ENCODE data around the gene CMPK1.

DNA sequence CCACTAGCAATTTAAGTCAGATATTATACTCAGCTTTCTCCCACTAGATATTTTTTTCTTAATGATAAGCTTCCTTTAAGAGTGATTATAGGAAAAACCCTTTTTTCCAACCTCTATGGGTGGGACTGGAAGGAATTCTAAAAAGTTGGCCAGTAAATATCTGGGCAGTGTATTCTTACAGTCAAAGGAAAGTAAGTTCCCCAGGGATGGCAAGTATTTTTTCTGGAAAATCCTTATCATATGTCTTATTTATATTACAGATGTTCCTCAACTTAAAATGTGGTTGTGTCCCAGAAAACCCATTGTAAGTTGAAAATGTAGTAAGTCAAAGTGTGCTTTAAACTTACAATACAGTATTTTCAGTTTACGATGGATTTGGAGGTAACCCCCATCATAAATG is 29.2 kb downstream of the CMPK1 start:
- TF ChIP-seq, protein P1, sequence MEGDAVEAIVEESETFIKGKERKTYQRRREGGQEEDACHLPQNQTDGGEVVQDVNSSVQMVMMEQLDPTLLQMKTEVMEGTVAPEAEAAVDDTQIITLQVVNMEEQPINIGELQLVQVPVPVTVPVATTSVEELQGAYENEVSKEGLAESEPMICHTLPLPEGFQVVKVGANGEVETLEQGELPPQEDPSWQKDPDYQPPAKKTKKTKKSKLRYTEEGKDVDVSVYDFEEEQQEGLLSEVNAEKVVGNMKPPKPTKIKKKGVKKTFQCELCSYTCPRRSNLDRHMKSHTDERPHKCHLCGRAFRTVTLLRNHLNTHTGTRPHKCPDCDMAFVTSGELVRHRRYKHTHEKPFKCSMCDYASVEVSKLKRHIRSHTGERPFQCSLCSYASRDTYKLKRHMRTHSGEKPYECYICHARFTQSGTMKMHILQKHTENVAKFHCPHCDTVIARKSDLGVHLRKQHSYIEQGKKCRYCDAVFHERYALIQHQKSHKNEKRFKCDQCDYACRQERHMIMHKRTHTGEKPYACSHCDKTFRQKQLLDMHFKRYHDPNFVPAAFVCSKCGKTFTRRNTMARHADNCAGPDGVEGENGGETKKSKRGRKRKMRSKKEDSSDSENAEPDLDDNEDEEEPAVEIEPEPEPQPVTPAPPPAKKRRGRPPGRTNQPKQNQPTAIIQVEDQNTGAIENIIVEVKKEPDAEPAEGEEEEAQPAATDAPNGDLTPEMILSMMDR (IDR thresholded peaks at IDR 0.05) = no peak
- TF ChIP-seq ESRRA (CRISPR knock-in tag; IDR thresholded peaks at IDR 0.05; ENCODE audit: borderline replicate concordance) (no peak), HMGA2 (CRISPR knock-in tag; IDR thresholded peaks at IDR 0.05) (no peak)
- TF ChIP-seq, protein P2, sequence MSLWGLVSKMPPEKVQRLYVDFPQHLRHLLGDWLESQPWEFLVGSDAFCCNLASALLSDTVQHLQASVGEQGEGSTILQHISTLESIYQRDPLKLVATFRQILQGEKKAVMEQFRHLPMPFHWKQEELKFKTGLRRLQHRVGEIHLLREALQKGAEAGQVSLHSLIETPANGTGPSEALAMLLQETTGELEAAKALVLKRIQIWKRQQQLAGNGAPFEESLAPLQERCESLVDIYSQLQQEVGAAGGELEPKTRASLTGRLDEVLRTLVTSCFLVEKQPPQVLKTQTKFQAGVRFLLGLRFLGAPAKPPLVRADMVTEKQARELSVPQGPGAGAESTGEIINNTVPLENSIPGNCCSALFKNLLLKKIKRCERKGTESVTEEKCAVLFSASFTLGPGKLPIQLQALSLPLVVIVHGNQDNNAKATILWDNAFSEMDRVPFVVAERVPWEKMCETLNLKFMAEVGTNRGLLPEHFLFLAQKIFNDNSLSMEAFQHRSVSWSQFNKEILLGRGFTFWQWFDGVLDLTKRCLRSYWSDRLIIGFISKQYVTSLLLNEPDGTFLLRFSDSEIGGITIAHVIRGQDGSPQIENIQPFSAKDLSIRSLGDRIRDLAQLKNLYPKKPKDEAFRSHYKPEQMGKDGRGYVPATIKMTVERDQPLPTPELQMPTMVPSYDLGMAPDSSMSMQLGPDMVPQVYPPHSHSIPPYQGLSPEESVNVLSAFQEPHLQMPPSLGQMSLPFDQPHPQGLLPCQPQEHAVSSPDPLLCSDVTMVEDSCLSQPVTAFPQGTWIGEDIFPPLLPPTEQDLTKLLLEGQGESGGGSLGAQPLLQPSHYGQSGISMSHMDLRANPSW (CRISPR knock-in tag; conservative IDR thresholded peaks at IDR 0.05; ENCODE audit: low read depth) = no peak

All from WTC11 (cell line).